Fibroblast of pulmonary artery (primary cell): ENCODE data around the gene TAOK2.
"Not testable (repeated sequence)": the region's sequence is repeated elsewhere in the genome, so short reads cannot be mapped to it uniquely, and the experiment has no call there.

ENCODE experiments used
- DNase-seq: peaks from one replicate; pipeline ENCODE4 v3.0.0-alpha.2; 2010; ENCODE audit warnings: low read depth
- H3K4me3 ChIP-seq: replicated peaks from 2 replicates; pipeline ENCODE4 v1.5.1; 2011; ENCODE audit warnings: low read depth, mild to moderate bottlenecking, control low read depth, low read length, moderate library complexity
- CTCF ChIP-seq: IDR thresholded peaks from 2 replicates; pipeline ENCODE4 v1.5.1; 2011; ENCODE audit warnings: mild to moderate bottlenecking, control low read depth, low read length, inconsistent platforms; ENCODE audit errors: missing control alignments

TAOK2 gene

GRCh38 chr16:30011714-30012504 is 38.2 kb downstream of the TAOK2 start:
- no peak for DNase-seq
- TF ChIP-seq CTCF: no peak
- H3K4me3 ChIP-seq: no peak overlapping the region

- H3K4me3 ChIP-seq, DNase-seq: not testable (repeated sequence)
Measured at GRCh38 chr16:30012598-30012997, 38.9 kb downstream of the TAOK2 start.

GRCh38 chr16:30015450-30015849 is 41.8 kb downstream of the TAOK2 start:
- H3K4me3 ChIP-seq, DNase-seq: not testable (repeated sequence)

- no peak for TF ChIP-seq CTCF
- DNase-seq: no peak
Measured at GRCh38 chr16:30016555-30017276, 43.0 kb downstream of the TAOK2 start.

GRCh38 chr16:30017277-30017656 is 43.6 kb downstream of the TAOK2 start:
- DNase-seq: no peak
- H3K4me3 ChIP-seq: no peak overlapping the region
- TF ChIP-seq CTCF: no peak

More at GRCh38 chr16:30016555-30017276, 43.0 kb downstream of the TAOK2 start:
- H3K4me3 ChIP-seq: no peak overlapping the region

- DNase-seq, H3K4me3 ChIP-seq: not testable (repeated sequence)
Measured at GRCh38 chr16:30017937-30018336, 44.3 kb downstream of the TAOK2 start.

- H3K4me3 ChIP-seq: no peak overlapping the region
- DNase-seq: no peak
- TF ChIP-seq CTCF: no peak
Measured at GRCh38 chr16:30018731-30019158, 45.1 kb downstream of the TAOK2 start.

GRCh38 chr16:30022887-30023286 is 49.2 kb downstream of the TAOK2 start, which contains the start of gene C16orf92:
Gene C16orf92, plus strand, starts transcription at chr16:30023198. Its CDS starts 143 bp downstream, at chr16:30023341.
- no peak for TF ChIP-seq CTCF
- no peak within 1 kb of the TSS for H3K4me3 ChIP-seq
- no peak for DNase-seq
